Natural killer cell (primary cell): ENCODE measurements around the gene LECT2. TPM values are rescaled to one million over a fixed set of nuclear protein-coding genes. Genes with fewer than 3 reads are reported as not detected.

ENCODE experiments used
- ATAC-seq, 3 donors: fragments of 150-1000 bp in 2 of 3; fragments of 200-7000 bp in 1 of 3; cut with Tn5 transposase; 1 replicate in 1 of 3; 2 replicates in 2 of 3; pipeline ENCODE4 v1.10.0; 2021; ENCODE audit warnings: mild to moderate bottlenecking in 2 of 3, moderate library complexity in 2 of 3
- DNase-seq, 2 donors: peaks; one replicate each; pipeline versions ENCODE4 v3.0.0 to v3.0.0-alpha.2; 2013 to 2021; ENCODE audit warnings: mixed read lengths in 1 of 2
- H3K27ac ChIP-seq: one replicate; pipeline ENCODE4 v1.5.1; 2013; ENCODE audit warnings: mild to moderate bottlenecking, low read length
- H3K27me3 ChIP-seq: one replicate; pipeline ENCODE4 v1.6.1; 2013; ENCODE audit warnings: low read length; ENCODE audit not compliant: control insufficient read depth, insufficient read depth
- H3K36me3 ChIP-seq: one replicate; pipeline ENCODE4 v1.6.1; 2013; ENCODE audit warnings: low read length; ENCODE audit not compliant: control insufficient read depth, insufficient read depth
- H3K4me1 ChIP-seq: one replicate; pipeline ENCODE4 v1.6.1; 2013; ENCODE audit warnings: low read length; ENCODE audit not compliant: control insufficient read depth, insufficient read depth
- H3K4me3 ChIP-seq: one replicate; pipeline ENCODE4 v1.5.1; 2013; ENCODE audit warnings: low read length
- H3K9me3 ChIP-seq: one replicate; pipeline ENCODE4 v1.6.1; 2013; ENCODE audit warnings: low read length; ENCODE audit not compliant: control insufficient read depth, insufficient read depth
- H3K27ac Mint-ChIP-seq, 2 donors: one replicate each; pipeline ENCODE4 v1.8.0; 2022; ENCODE audit warnings: mild to moderate bottlenecking in 2 of 2, mixed read lengths in 2 of 2, moderate library complexity in 1 of 2
- H3K27me3 Mint-ChIP-seq, 2 donors: one replicate each; pipeline ENCODE4 v1.8.0; 2022; ENCODE audit warnings: low read depth in 2 of 2, mixed read lengths in 2 of 2
- H3K36me3 Mint-ChIP-seq: one replicate; pipeline ENCODE4 v1.8.0; 2022; ENCODE audit warnings: mixed read lengths
- H3K4me1 Mint-ChIP-seq, 2 donors: one replicate each; pipeline ENCODE4 v1.8.0; 2022; ENCODE audit warnings: mixed read lengths in 2 of 2
- H3K4me3 Mint-ChIP-seq: one replicate; pipeline ENCODE4 v1.8.0; 2022; ENCODE audit warnings: mild to moderate bottlenecking, moderate library complexity, mixed read lengths
- H3K9me3 Mint-ChIP-seq, 2 donors: one replicate each; pipeline ENCODE4 v1.8.0; 2022; ENCODE audit warnings: mixed read lengths in 2 of 2
- CTCF ChIP-seq: fragments of 200-600 bp; IDR thresholded peaks from one replicate; pipeline ENCODE4 v1.8.0; 2022; ENCODE audit warnings: antibody characterized with exemption
- WGBS: methylation state at CpG from one replicate; pipeline ENCODE4 v1.1.7; 2013; ENCODE audit warnings: missing lambda C conversion rate; ENCODE audit not compliant: insufficient coverage; 5-methylcytosine and 5-hydroxymethylcytosine counted together
- intact Hi-C: fragments of 100-400 bp; cut with micrococcal nuclease; formaldehyde crosslinking; loops from one replicate; pipeline ENCODE4 v1.14.2; 2022
- total RNA-seq, 4 donors: library from RNA; stranded (reverse); fragments of 120-200 nt in 1 of 4; gene quantifications; one replicate each; pipeline versions ENCODE4 v1.2.3 to v1.2.4, GENCODE V29; 2013 to 2022

LECT2 gene
- total RNA-seq, 3 donors from 2014 or later (not counting 1 experiment from before 2014, with no cell fraction given): not detected

GRCh38 chr5:135930029-135930948 lies 24.5 kb downstream of the LECT2 start:
- Mint-ChIP-seq H3K4me3 (no peak overlapping the region), H3K27ac (no peak overlapping the region), H3K4me1 (no peaks in the 10 kb centered on the region), H3K36me3 (peaks cover 11% of the 10 kb centered on the region), H3K9me3 (no peaks in the 10 kb centered on the region), H3K27me3 (peaks cover 44 to 66% of the 10 kb centered on the region in 2 donors)
- no peaks in the 10 kb centered on the region for H3K4me1 ChIP-seq
- no peaks in the 10 kb centered on the region for H3K36me3 ChIP-seq
- ATAC-seq: no peak
- H3K27ac ChIP-seq: no peak overlapping the region
- no peak for DNase-seq
- no peaks in the 10 kb centered on the region for H3K9me3 ChIP-seq
- H3K27me3 ChIP-seq: peaks cover 41% of the 10 kb centered on the region
- WGBS: 5% methylated on average over 99 of the region's 99 CpGs
- no peak overlapping the region for H3K4me3 ChIP-seq
- no peak for TF ChIP-seq CTCF
- intact Hi-C loops: no loop called here

- H3K4me3 ChIP-seq: no peak overlapping the region
- H3K27ac Mint-ChIP-seq: no peak overlapping the region
- H3K9me3 Mint-ChIP-seq: peaks cover 2 to 8% of the 10 kb centered on the region in 2 donors
- H3K36me3 Mint-ChIP-seq: peaks cover 2% of the 10 kb centered on the region
- DNase-seq (no peak), ATAC-seq (no peak)
- peaks cover 24% of the 10 kb centered on the region for H3K27me3 ChIP-seq
- H3K4me3 Mint-ChIP-seq: no peak overlapping the region
- peaks cover 13 to 20% of the 10 kb centered on the region in 2 donors for H3K4me1 Mint-ChIP-seq
- H3K27ac ChIP-seq: no peak overlapping the region
- H3K36me3 ChIP-seq: no peaks in the 10 kb centered on the region
- WGBS: no CpG with 5 or more reads among the region's 1 CpG
- peaks cover 1% of the 10 kb centered on the region for H3K4me1 ChIP-seq
- H3K27me3 Mint-ChIP-seq: peaks cover 34 to 54% of the 10 kb centered on the region in 2 donors
- intact Hi-C loops: no loop called here
- H3K9me3 ChIP-seq: no peaks in the 10 kb centered on the region
- no peak for TF ChIP-seq CTCF
Measured at GRCh38 chr5:135921388-135921787, 33.4 kb downstream of the LECT2 start.

GRCh38 chr5:135920199-135920598 lies 34.6 kb downstream of the LECT2 start:
- TF ChIP-seq CTCF: no peak
- Mint-ChIP-seq H3K4me1 (peaks cover 16 to 22% of the 10 kb centered on the region in 2 donors), H3K4me3 (no peak overlapping the region), H3K36me3 (no peaks in the 10 kb centered on the region), H3K27me3 (peaks cover 28 to 42% of the 10 kb centered on the region in 2 donors), H3K9me3 (peaks cover 2 to 9% of the 10 kb centered on the region in 2 donors), H3K27ac (no peak overlapping the region)
- intact Hi-C loops: no loop called here
- no peaks in the 10 kb centered on the region for H3K36me3 ChIP-seq
- no peak for ATAC-seq
- 64% methylated on average over 3 of the region's 3 CpGs for WGBS
- H3K4me3 ChIP-seq: no peak overlapping the region
- no peaks in the 10 kb centered on the region for H3K9me3 ChIP-seq
- H3K27ac ChIP-seq: no peak overlapping the region
- peaks cover 22% of the 10 kb centered on the region for H3K27me3 ChIP-seq
- DNase-seq: no peak
- H3K4me1 ChIP-seq: peaks cover 5% of the 10 kb centered on the region
